D341Med (cell line): Measurements from ENCODE around the gene PPIL1.

Source experiments
- DNase-seq: peaks from one replicate; pipeline ENCODE4 v3.0.0; 2012; ENCODE audit warnings: low spot score

The PPIL1 gene

GRCh38 chr6:36855750-36856149, 18.9 kb downstream of the PPIL1 start:
- peak; percentile 8 for DNase-seq

GRCh38 chr6:36853325-36853724, 21.3 kb downstream of the PPIL1 start:
- no peak for DNase-seq

GRCh38 chr6:36852481-36853147, 22.0 kb downstream of the PPIL1 start:
- DNase-seq = no peak

- no peak for DNase-seq
Observed at GRCh38 chr6:36851626-36852025, 23.0 kb downstream of the PPIL1 start.

GRCh38 chr6:36851149-36851614, 23.4 kb downstream of the PPIL1 start:
- DNase-seq = peak; percentile 66

GRCh38 chr6:36850021-36850420, 24.6 kb downstream of the PPIL1 start:
- no peak for DNase-seq

- DNase-seq = peak; percentile 24
Observed at GRCh38 chr6:36848658-36849441, 25.8 kb downstream of the PPIL1 start.

- no peak for DNase-seq
Observed at GRCh38 chr6:36847991-36848390, 26.6 kb downstream of the PPIL1 start.

- DNase-seq = no peak
Observed at GRCh38 chr6:36847152-36847551, 27.5 kb downstream of the PPIL1 start.

- DNase-seq = no peak
Observed at GRCh38 chr6:36845233-36845632, 29.4 kb downstream of the PPIL1 start.

- DNase-seq = no peak
Observed at GRCh38 chr6:36844232-36845170, 30.1 kb downstream of the PPIL1 start.

- DNase-seq = no peak
Observed at GRCh38 chr6:36843170-36843569, 31.4 kb downstream of the PPIL1 start.

- DNase-seq = no peak
Observed at GRCh38 chr6:36841756-36842155, 32.8 kb downstream of the PPIL1 start.

GRCh38 chr6:36840432-36841403, 33.9 kb downstream of the PPIL1 start:
- no peak for DNase-seq

- peak; percentile 89 for DNase-seq
Observed at GRCh38 chr6:36839749-36840431, 34.7 kb downstream of the PPIL1 start.

- DNase-seq = no peak
Observed at GRCh38 chr6:36838896-36839748, 35.5 kb downstream of the PPIL1 start, which contains the start of gene CPNE5. TSS of gene CPNE5 (minus strand) at chr6:36839444. CDS start at chr6:36839377, 67 bp downstream.

- no peak for DNase-seq
Observed at GRCh38 chr6:36837686-36838085, 36.9 kb downstream of the PPIL1 start.

- DNase-seq = no peak
Observed at GRCh38 chr6:36837022-36837339, 37.6 kb downstream of the PPIL1 start.
